Measurements from ENCODE around the gene DVL2.
A peak's percentile ranks its signal among the peaks of the same experiment; 100 is the strongest.

The DVL2 gene

GRCh38 chr17:7239091-7240027 lies 5.0 kb upstream of the DVL2 start, which contains the start of gene PHF23 (continued):
- TF ChIP-seq ZNF837 (tag by site-specific recombination; IDR thresholded peaks at IDR 0.05) (no peak), WT1 (tag by site-specific recombination; IDR thresholded peaks at IDR 0.05) (no peak), ZNF138 (tag by site-specific recombination; IDR thresholded peaks at IDR 0.05; ENCODE audit: borderline replicate concordance) (no peak), ZNF600 (tag by site-specific recombination; IDR thresholded peaks at IDR 0.05) (peak; percentile 78), PBX3 (CRISPR knock-in tag; IDR thresholded peaks at IDR 0.05) (no peak), ZNF184 (tag by site-specific recombination; IDR thresholded peaks at IDR 0.05) (no peak), GLIS2 (tag by site-specific recombination; IDR thresholded peaks at IDR 0.05) (peak; percentile 87), ZNF658 (tag by site-specific recombination; IDR thresholded peaks at IDR 0.05) (no peak), ZNF449 (tag by site-specific recombination; IDR thresholded peaks at IDR 0.05) (no peak), KLF8 (tag by site-specific recombination; IDR thresholded peaks at IDR 0.05) (peak; percentile 77; the same call in 1 of the 2 replicates), EGR2 (tag by site-specific recombination; IDR thresholded peaks at IDR 0.05; ENCODE audit: low read depth) (peak; percentile 98), ZNF701 (tag by site-specific recombination; IDR thresholded peaks at IDR 0.05) (no peak), YY2 (tag by site-specific recombination; IDR thresholded peaks at IDR 0.05) (no peak; the same call in 1 of the 2 replicates), ZNF624 (tag by site-specific recombination; IDR thresholded peaks at IDR 0.05) (no peak), ZNF626 (tag by site-specific recombination; IDR thresholded peaks at IDR 0.05) (no peak), HOXA7 (CRISPR knock-in tag; IDR thresholded peaks at IDR 0.05; ENCODE audit: borderline replicate concordance) (no peak), ZBTB20 (tag by site-specific recombination; IDR thresholded peaks at IDR 0.05) (peak; percentile 65; the same call in 1 of the 2 replicates), ZNF555 (tag by site-specific recombination; conservative IDR thresholded peaks at IDR 0.05) (no peak), MYNN (tag by site-specific recombination; IDR thresholded peaks at IDR 0.05; ENCODE audit: borderline replicate concordance) (no peak), PRDM10 (tag by site-specific recombination; IDR thresholded peaks at IDR 0.05) (peak; percentile 96), ZNF843 (tag by site-specific recombination; IDR thresholded peaks at IDR 0.05) (0 out of 2 replicates have a peak, but pooled peaks have one; percentile 47), ZFP3 (tag by site-specific recombination; IDR thresholded peaks at IDR 0.05; ENCODE audit: low read depth) (no peak), ZNF473 (tag by site-specific recombination; IDR thresholded peaks at IDR 0.05) (no peak), ZNF548 (tag by site-specific recombination; IDR thresholded peaks at IDR 0.05) (no peak), ATF2 (tag by site-specific recombination; IDR thresholded peaks at IDR 0.05; ENCODE audit: low read depth) (no peak), ZBTB26 (tag by site-specific recombination; optimal IDR thresholded peaks at IDR 0.05) (peak; percentile 63), ZNF558 (tag by site-specific recombination; IDR thresholded peaks at IDR 0.05) (no peak), GLI2 (tag by site-specific recombination; IDR thresholded peaks at IDR 0.05; ENCODE audit: borderline replicate concordance, low read depth) (no peak), ZBTB21 (tag by site-specific recombination; IDR thresholded peaks at IDR 0.05) (no peak), ZNF513 (tag by site-specific recombination; IDR thresholded peaks at IDR 0.05) (peak; percentile 99)

Data from HEK293 (cell line).